HFFc6 (cell line): ENCODE data around the gene MECR. TPM values are rescaled to one million over a fixed set of nuclear protein-coding genes. Genes with fewer than 3 reads are reported as not detected.

Experiments
- DNase-seq: peaks from one replicate; pipeline ENCODE4 v3.0.0-alpha.2; 2018
- H3K27ac Mint-ChIP-seq: 2 replicates; pipeline ENCODE4 v1.8.0; 2020; ENCODE audit warnings: mild to moderate bottlenecking, mixed read lengths
- H3K27me3 Mint-ChIP-seq: 2 replicates; pipeline ENCODE4 v1.8.0; 2021; ENCODE audit warnings: mild to moderate bottlenecking, moderate library complexity, mixed read lengths; ENCODE audit not compliant: insufficient read depth
- H3K36me3 Mint-ChIP-seq: 2 replicates; pipeline ENCODE4 v1.8.0; 2021; ENCODE audit warnings: low read depth, mixed read lengths
- H3K4me1 Mint-ChIP-seq: 2 replicates; pipeline ENCODE4 v1.8.0; 2020; ENCODE audit warnings: low read depth, mixed read lengths
- H3K4me3 Mint-ChIP-seq: 2 replicates; pipeline ENCODE4 v1.8.0; 2020; ENCODE audit warnings: mild to moderate bottlenecking, moderate library complexity, mixed read lengths
- H3K9me3 Mint-ChIP-seq: 2 replicates; pipeline ENCODE4 v1.8.0; 2020; ENCODE audit warnings: mild to moderate bottlenecking, mixed read lengths
- total RNA-seq, 6 experiments: library from RNA; stranded (reverse); fragmentation: NEBNext Ultra II Directional; extraction: Animal tissue kit (Norgen Biotek cat#: 25700); gene quantifications; 2 replicates in 1 of 6; 3 replicates in 5 of 6; pipeline ENCODE4 v1.2.3, GENCODE V29; 2021
- TF ChIP-seq, protein P1 (sequence below): fragments of 200-600 bp; sonication (generic); IDR thresholded peaks from 2 replicates; pipeline ENCODE4 v1.5.0; 2021; ENCODE audit warnings: antibody characterized with exemption, mild to moderate bottlenecking

The MECR gene
- total RNA-seq, 6 experiments from 2014 or later = 20.5 to 27.1 (median 21.9) TPM

DNA sequence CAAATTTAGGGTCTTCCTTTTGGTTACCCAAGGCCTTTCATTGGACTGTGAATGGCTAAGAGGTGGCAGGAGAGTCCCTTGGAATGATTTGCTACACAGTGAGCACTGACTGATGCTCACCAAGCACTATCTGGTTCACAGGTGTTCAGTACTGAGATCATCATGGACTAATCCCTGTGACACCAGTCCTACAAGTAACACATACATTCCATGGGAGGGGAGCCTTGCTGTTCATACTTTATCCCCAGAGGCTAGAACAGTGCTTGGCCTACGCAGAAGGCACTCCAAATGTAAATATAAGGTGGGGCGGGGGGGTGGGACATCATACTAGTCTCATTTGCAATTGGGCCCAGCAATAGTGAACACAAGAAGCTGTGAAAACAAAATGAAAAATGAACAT is 86.6 kb downstream of the MECR start:
- peaks cover 49% of the 10 kb centered on the region for H3K36me3 Mint-ChIP-seq
- H3K9me3 Mint-ChIP-seq = no peaks in the 10 kb centered on the region
- no peak overlapping the region for H3K4me3 Mint-ChIP-seq
- no peaks in the 10 kb centered on the region; the same call in 1 of the 2 replicates for H3K27me3 Mint-ChIP-seq
- no peak overlapping the region; the same call in 1 of the 2 replicates for H3K27ac Mint-ChIP-seq
- no peak for DNase-seq
- H3K4me1 Mint-ChIP-seq = peaks cover 40% of the 10 kb centered on the region
- TF ChIP-seq, protein P1, sequence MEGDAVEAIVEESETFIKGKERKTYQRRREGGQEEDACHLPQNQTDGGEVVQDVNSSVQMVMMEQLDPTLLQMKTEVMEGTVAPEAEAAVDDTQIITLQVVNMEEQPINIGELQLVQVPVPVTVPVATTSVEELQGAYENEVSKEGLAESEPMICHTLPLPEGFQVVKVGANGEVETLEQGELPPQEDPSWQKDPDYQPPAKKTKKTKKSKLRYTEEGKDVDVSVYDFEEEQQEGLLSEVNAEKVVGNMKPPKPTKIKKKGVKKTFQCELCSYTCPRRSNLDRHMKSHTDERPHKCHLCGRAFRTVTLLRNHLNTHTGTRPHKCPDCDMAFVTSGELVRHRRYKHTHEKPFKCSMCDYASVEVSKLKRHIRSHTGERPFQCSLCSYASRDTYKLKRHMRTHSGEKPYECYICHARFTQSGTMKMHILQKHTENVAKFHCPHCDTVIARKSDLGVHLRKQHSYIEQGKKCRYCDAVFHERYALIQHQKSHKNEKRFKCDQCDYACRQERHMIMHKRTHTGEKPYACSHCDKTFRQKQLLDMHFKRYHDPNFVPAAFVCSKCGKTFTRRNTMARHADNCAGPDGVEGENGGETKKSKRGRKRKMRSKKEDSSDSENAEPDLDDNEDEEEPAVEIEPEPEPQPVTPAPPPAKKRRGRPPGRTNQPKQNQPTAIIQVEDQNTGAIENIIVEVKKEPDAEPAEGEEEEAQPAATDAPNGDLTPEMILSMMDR = no peak

DNA sequence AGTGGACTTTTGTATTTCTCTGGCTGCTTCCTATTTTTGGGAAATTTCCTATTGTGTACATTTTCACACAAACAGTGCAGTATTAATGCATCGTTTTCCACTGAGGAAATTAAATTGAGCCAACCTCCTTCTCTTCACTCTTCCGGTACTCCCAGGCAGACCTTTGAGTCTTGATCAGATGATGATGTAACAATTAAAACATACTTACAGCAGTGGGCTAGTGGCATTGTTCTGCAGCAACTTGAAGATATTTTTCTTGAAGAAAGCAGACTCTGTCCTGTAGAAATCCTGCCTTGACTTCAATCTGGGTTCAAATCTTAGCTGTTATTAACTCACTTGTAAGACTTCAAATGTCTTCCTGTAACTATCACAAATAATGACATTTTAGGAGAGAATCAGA is 88.0 kb downstream of the MECR start:
- Mint-ChIP-seq H3K27me3 (no peaks in the 10 kb centered on the region; the same call in 1 of the 2 replicates), H3K4me1 (peaks cover 25% of the 10 kb centered on the region), H3K27ac (peak overlapping the region; percentile 3; the same call in 1 of the 2 replicates), H3K9me3 (no peaks in the 10 kb centered on the region), H3K36me3 (peaks cover 35% of the 10 kb centered on the region), H3K4me3 (no peak overlapping the region; the same call in 1 of the 2 replicates)
- TF ChIP-seq, protein P1 = no peak
- DNase-seq = no peak

Other genes starting within 250 kb of the MECR start
- 10 to 100 TPM; 12.7 to 15.4 (median 13.6) TPM for gene TMEM200B, start 107.0 kb downstream of the MECR start, total RNA-seq
- gene SRSF4, start 49.0 kb downstream of the MECR start, total RNA-seq = 10 to 100 TPM; 47.6 to 54.5 (median 51.5) TPM
- 1 to 10 TPM; 5.6 to 8.1 (median 7.0) TPM for gene PTPRU, start 5.6 kb upstream of the MECR start, total RNA-seq